K562 (cell line): ENCODE results near the gene ABCA7. TPM values are rescaled to one million over a fixed set of nuclear protein-coding genes. Genes with fewer than 3 reads are reported as not detected.

Experiments
- ATF4 ChIP-seq: fragments of 450-650 bp; formaldehyde crosslinking; IDR thresholded peaks from 2 replicates; pipeline ENCODE4 v1.4.0; 2022; ENCODE audit warnings: mild to moderate bottlenecking, moderate library complexity
- CREB3 ChIP-seq: fragments of 450-650 bp; conservative IDR thresholded peaks from 2 replicates; pipeline ENCODE4 v1.6.1; 2016; ENCODE audit warnings: missing genetic modification characterization, low read depth, mild to moderate bottlenecking, missing compliant biosample characterization, moderate library complexity
- CREB5 ChIP-seq: fragments of 250-450 bp; sonication (Bioruptor Pico); IDR thresholded peaks from 2 replicates; pipeline ENCODE4 v1.5.0; 2020; ENCODE audit warnings: mild to moderate bottlenecking
- ESRRA ChIP-seq: fragments of 450-650 bp; IDR thresholded peaks from 2 replicates; pipeline ENCODE4 v1.6.1; 2014; ENCODE audit warnings: low read depth, mild to moderate bottlenecking, moderate library complexity, borderline replicate concordance
- HIVEP1 ChIP-seq: fragments of 250-450 bp; sonication (Bioruptor Pico); IDR thresholded peaks from 2 replicates; pipeline ENCODE4 v1.4.0; 2020; ENCODE audit warnings: mild to moderate bottlenecking
- HSF4 ChIP-seq: fragments of 250-450 bp; sonication (Bioruptor Pico); IDR thresholded peaks from 2 replicates; pipeline ENCODE4 v2.1.2; 2022; ENCODE audit warnings: mild to moderate bottlenecking, moderate library complexity, borderline replicate concordance
- KLF10 ChIP-seq: fragments of 250-450 bp; sonication (Bioruptor Pico); IDR thresholded peaks from 2 replicates; pipeline ENCODE4 v1.6.1; 2021; ENCODE audit warnings: matching md5 sums
- KLF6 ChIP-seq: fragments of 250-450 bp; sonication (Bioruptor Pico); IDR thresholded peaks from 2 replicates; pipeline ENCODE4 v1.4.0; 2020; ENCODE audit warnings: mild to moderate bottlenecking, moderate library complexity, borderline replicate concordance
- MEF2A ChIP-seq: IDR thresholded peaks from 2 replicates; pipeline ENCODE4 v1.6.1; 2011; ENCODE audit warnings: low read depth, mild to moderate bottlenecking, low read length, moderate library complexity; ENCODE audit not compliant: control insufficient read depth
- NCOA4 ChIP-seq: fragments of 450-650 bp; IDR thresholded peaks from 2 replicates; pipeline ENCODE4 v1.6.1; 2018; ENCODE audit warnings: mild to moderate bottlenecking; ENCODE audit not compliant: partially characterized antibody
- OTX1 ChIP-seq: fragments of 450-650 bp; formaldehyde crosslinking; IDR thresholded peaks from 2 replicates; pipeline ENCODE4 v1.4.0; 2022; ENCODE audit warnings: mild to moderate bottlenecking
- PKNOX1 ChIP-seq: fragments of 450-650 bp; IDR thresholded peaks from 2 replicates; pipeline ENCODE4 v1.6.1; 2016
- POU5F1 ChIP-seq: fragments of 150-350 bp; IDR thresholded peaks from 2 replicates; pipeline ENCODE4 v1.6.1; 2014; ENCODE audit warnings: borderline replicate concordance, low read length, low read depth, mild to moderate bottlenecking; ENCODE audit not compliant: partially characterized antibody
- RHOXF2B ChIP-seq: fragments of 250-450 bp; sonication (Bioruptor Pico); conservative IDR thresholded peaks from 2 replicates; pipeline ENCODE4 v1.5.1; 2021
- RNF219 ChIP-seq: fragments of 250-450 bp; sonication (Bioruptor Pico); IDR thresholded peaks from 2 replicates; pipeline ENCODE4 v1.5.0; 2022; ENCODE audit warnings: mild to moderate bottlenecking
- STAG1 ChIP-seq: sonication (generic); formaldehyde crosslinking; IDR thresholded peaks from 2 replicates; pipeline ENCODE4 v1.5.0; 2020; ENCODE audit warnings: missing genetic modification reagents, borderline replicate concordance
- ZBTB9 ChIP-seq: fragments of 450-650 bp; formaldehyde crosslinking; IDR thresholded peaks from 2 replicates; pipeline ENCODE4 v1.4.0; 2020; ENCODE audit warnings: mild to moderate bottlenecking, moderate library complexity
- ZFX ChIP-seq: sonication (generic); formaldehyde crosslinking; IDR thresholded peaks from 2 replicates; pipeline ENCODE4 v1.8.0; 2022; ENCODE audit warnings: mild to moderate bottlenecking, missing genetic modification reagents, moderate library complexity
- ZNF121 ChIP-seq: sonication (generic); formaldehyde crosslinking; conservative IDR thresholded peaks from 2 replicates; pipeline ENCODE4 v1.8.0; 2022; ENCODE audit warnings: missing genetic modification reagents
- ZNF780A ChIP-seq: fragments of 250-450 bp; sonication (Bioruptor Pico); IDR thresholded peaks from 2 replicates; pipeline ENCODE4 v1.5.0; 2021; ENCODE audit warnings: mild to moderate bottlenecking
- polyA plus RNA-seq, 8 experiments: library from polyadenylated mRNA; depleted of rRNA in 4 of 8; stranded (reverse) in 5 of 8; unstranded in 3 of 8; fragments of >200 nt; fragmentation: Nextera tagmentation in 2 of 8; fragmentation: Illumina TruSeq in 1 of 8; extraction: Ambion mirVana in 2 of 8; extraction: Trizol in 1 of 8; gene quantifications; 2 replicates each; pipeline versions ENCODE4 v1.2.1 to v1.2.3, GENCODE V29; 2011 to 2014; ENCODE audit warnings: inconsistent platforms in 1 of 8, missing spikeins in 1 of 8
- total RNA-seq, 7 experiments: library from RNA; depleted of rRNA in 6 of 7; stranded (reverse); fragments of >200 nt in 6 of 7; fragmentation: Illumina TruSeq in 2 of 7; extraction: Trizol in 2 of 7; gene quantifications; 2 replicates each; pipeline versions ENCODE4 v1.2.1 to v1.2.3, GENCODE V29; 2011 to 2021; ENCODE audit warnings: low replicate concordance in 1 of 7

The ABCA7 gene
- total and polyA plus RNA-seq, 9 of the 15 experiments (the other 6 are each of a cell fraction or from before 2014, with no cell fraction given) = 2.3 to 96.1 (median 31.2) TPM

GRCh38 chr19:1039646-1040475 is at the start of gene ABCA7 (continued):
- TF ChIP-seq RNF219 (CRISPR knock-in tag) = no peak
- TF ChIP-seq ATF4 (CRISPR knock-in tag) = no peak
- no peak for TF ChIP-seq MEF2A
- no peak for TF ChIP-seq KLF10 (CRISPR knock-in tag)
- no peak for TF ChIP-seq HSF4 (CRISPR knock-in tag)
- TF ChIP-seq CREB5 (CRISPR knock-in tag) = no peak
- no peak for TF ChIP-seq NCOA4
- no peak for TF ChIP-seq POU5F1
- peak; percentile 67 for TF ChIP-seq ZFX (CRISPR knock-in tag)
- TF ChIP-seq PKNOX1 = peak; percentile 100
- TF ChIP-seq CREB3 (tag) = no peak
- TF ChIP-seq KLF6 (CRISPR knock-in tag) = no peak
- TF ChIP-seq ESRRA = peak; percentile 54; the same call in 1 of the 2 replicates
- no peak for TF ChIP-seq ZNF121
- no peak for TF ChIP-seq HIVEP1 (CRISPR knock-in tag)
- no peak for TF ChIP-seq RHOXF2B
- no peak for TF ChIP-seq OTX1 (CRISPR knock-in tag)
- TF ChIP-seq ZBTB9 (CRISPR knock-in tag) = no peak
- no peak for TF ChIP-seq STAG1 (CRISPR knock-in tag)
- TF ChIP-seq ZNF780A = 0 out of 2 replicates have a peak, but pooled peaks have one; percentile 15
